AG04450 (cell line): ENCODE data around the gene MOXD1. TPM values are rescaled to one million over a fixed set of nuclear protein-coding genes. Genes with fewer than 3 reads are reported as not detected.

Experiments
- CTCF ChIA-PET: fragments of 300-600, 350-600 bp; formaldehyde crosslinking; extraction: SDS; loops from one replicate; lab custom pipeline; 2022; ENCODE audit warnings: antibody characterized with exemption, inconsistent platforms; lab: Charles Lee
- POLR2A ChIA-PET: fragments of 350-600 bp; formaldehyde crosslinking; extraction: SDS; loops from one replicate; lab custom pipeline; 2021; ENCODE audit warnings: antibody characterized with exemption, inconsistent platforms; lab: Yijun Ruan, JAX
- DNase-seq: peaks from one replicate; pipeline ENCODE4 v3.0.0-alpha.2; 2011; ENCODE audit warnings: low read depth, low spot score
- H3K27ac ChIP-seq: one replicate; pipeline ENCODE4 v1.5.1; 2012; ENCODE audit warnings: low read depth, low read length, control low read depth
- H3K27me3 ChIP-seq: one replicate; pipeline ENCODE4 v1.6.0; 2012; ENCODE audit warnings: low read length; ENCODE audit not compliant: control insufficient read depth, insufficient read depth
- H3K4me3 ChIP-seq: 2 replicates; pipeline ENCODE4 v1.5.1; 2011; ENCODE audit warnings: mild to moderate bottlenecking, low read depth, low read length, control low read depth
- H3K9me3 ChIP-seq: 2 replicates; pipeline ENCODE4 v1.5.1; 2012; ENCODE audit warnings: low read length; ENCODE audit not compliant: control insufficient read depth, insufficient read depth
- CTCF ChIP-seq: IDR thresholded peaks from 2 replicates; pipeline ENCODE4 v1.5.1; 2011; ENCODE audit warnings: low read depth, low read length, control low read depth, inconsistent platforms
- polyA plus RNA-seq: library from polyadenylated mRNA; depleted of rRNA; stranded (reverse); fragments of >200 nt; gene quantifications from 2 replicates; pipeline ENCODE4 v1.2.3, GENCODE V29; 2011

Gene MOXD1
- polyA plus RNA-seq, 1 experiment, result 67.5 TPM

GRCh38 chr6:132410830-132411229 is 9.6 kb upstream of the MOXD1 start:
- H3K9me3 ChIP-seq, result no peaks in the 10 kb centered on the region; the same call in 1 of the 2 replicates
- DNase-seq, result no peak
- ChIA-PET CTCF (no interaction called here), POLR2A (no interaction called here)
- no peak overlapping the region for H3K27ac ChIP-seq
- H3K4me3 ChIP-seq, result no peak overlapping the region
- no peak for TF ChIP-seq CTCF
- no peaks in the 10 kb centered on the region for H3K27me3 ChIP-seq

- H3K4me3 ChIP-seq, result no peak overlapping the region
- peak overlapping the region; percentile 42 for H3K27ac ChIP-seq
- peak; percentile 50 for DNase-seq
- ChIA-PET CTCF (interaction anchor here (0.7 to 1.5 kb wide), 4 partner anchors 104 to 126 kb away, joined by 3 to 5 read pairs (median 4); no protein-coding TSS in a partner anchor), POLR2A (interaction anchor here (1.1 kb wide), 1 partner anchor 14 kb away, joined by 3 read pairs; no protein-coding TSS in a partner anchor)
- no peaks in the 10 kb centered on the region for H3K27me3 ChIP-seq
- no peak for TF ChIP-seq CTCF
- H3K9me3 ChIP-seq, result no peaks in the 10 kb centered on the region
These were observed 4.1 kb upstream of the MOXD1 start for GRCh38 chr6:132405143-132405915.

GRCh38 chr6:132404736-132405135 is 3.5 kb upstream of the MOXD1 start:
- H3K27ac ChIP-seq, result peak overlapping the region; percentile 42
- H3K4me3 ChIP-seq, result no peak overlapping the region
- CTCF ChIA-PET, result interaction anchor here (0.7 to 1.5 kb wide), 4 partner anchors 104 to 125 kb away, joined by 3 to 5 read pairs (median 4); no protein-coding TSS in a partner anchor
- no peaks in the 10 kb centered on the region for H3K9me3 ChIP-seq
- no peak for DNase-seq
- POLR2A ChIA-PET, result interaction anchor here (1.1 kb wide), 1 partner anchor 14 kb away, joined by 3 read pairs; no protein-coding TSS in a partner anchor
- TF ChIP-seq CTCF, result no peak
- no peaks in the 10 kb centered on the region for H3K27me3 ChIP-seq

- no peak overlapping the region for H3K4me3 ChIP-seq
These were observed 3.1 kb upstream of the MOXD1 start for GRCh38 chr6:132404330-132404729.

More at GRCh38 chr6:132404330-132404729, 3.1 kb upstream of the MOXD1 start:
- no peak for TF ChIP-seq CTCF
- no peak for DNase-seq
- Histone ChIP-seq H3K27ac (no peak overlapping the region), H3K9me3 (no peaks in the 10 kb centered on the region), H3K27me3 (no peaks in the 10 kb centered on the region)
- ChIA-PET CTCF (no interaction called here), POLR2A (no interaction called here)
